B cell (primary cell): ENCODE results near the gene DNMBP.

Experiments
- CTCF ChIP-seq: fragments of 200-600 bp; IDR thresholded peaks from one replicate; pipeline ENCODE4 v1.8.0; 2022; ENCODE audit warnings: antibody characterized with exemption, mild to moderate bottlenecking
- EZH2 ChIP-seq: IDR thresholded peaks from 2 replicates; pipeline ENCODE4 v1.6.1; 2012; ENCODE audit warnings: borderline replicate concordance, low read depth, mild to moderate bottlenecking, moderate library complexity, low read length; ENCODE audit not compliant: insufficient read depth, poor library complexity, severe bottlenecking

GRCh38 chr10:99958806-99959205 lies 50.9 kb downstream of the DNMBP start:
- TF ChIP-seq CTCF: no peak
- TF ChIP-seq EZH2: no peak
